ENCODE results near the gene KIR2DL1. TPM values are rescaled to one million over a fixed set of nuclear protein-coding genes. Genes with fewer than 3 reads are reported as not detected.
"Not testable (repeated sequence)": the region's sequence is repeated elsewhere in the genome, so short reads cannot be mapped to it uniquely, and the experiment has no call there.

Gene KIR2DL1
- polyA plus RNA-seq (2012; ENCODE audit: insufficient read depth, insufficient read length), result not detected

GRCh38 chr19:54769646-54770045, at the start of gene KIR2DL1:
KIR2DL1 (plus strand) TSS chr19:54769793; CDS start chr19:54769851, 58 bp downstream.
- not testable (repeated sequence) for DNase-seq (ENCODE audit: low read depth, low spot score); H3K4me3 ChIP-seq (ENCODE audit: low read length)

- H3K4me3 ChIP-seq (ENCODE audit: low read length), result no peak within 1 kb of the TSS
- no peak for DNase-seq (ENCODE audit: low read depth, low spot score)
Measured at GRCh38 chr19:54724142-54724541, 45.5 kb upstream of the KIR2DL1 start, which contains the start of gene KIR3DL3. KIR3DL3 (plus strand) TSS chr19:54724442; CDS start chr19:54724497, 55 bp downstream.

DNA sequence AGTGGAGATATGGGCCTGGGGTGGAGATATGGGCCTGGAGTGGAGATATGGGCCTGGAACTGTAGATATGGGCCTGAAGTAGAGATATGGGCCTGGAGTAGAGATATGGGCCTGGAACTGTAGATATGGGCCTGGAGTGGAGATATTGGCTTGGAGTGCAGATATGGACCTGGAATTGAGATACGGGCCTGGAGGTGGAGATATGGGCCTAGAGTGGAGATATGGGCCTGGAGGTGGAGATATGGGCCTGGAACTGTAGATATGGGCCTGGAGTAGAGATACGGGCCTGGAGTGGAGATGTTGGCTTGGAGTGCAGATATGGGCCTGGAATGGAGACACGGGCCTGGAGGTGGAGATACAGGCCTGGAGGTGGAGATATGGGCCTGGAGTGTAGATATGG, 44.9 kb upstream of the KIR2DL1 start:
- H3K4me3 ChIP-seq (ENCODE audit: low read length), result no peak overlapping the region
- no peak for DNase-seq (ENCODE audit: low read depth, low spot score)

- DNase-seq (ENCODE audit: low read depth, low spot score), result no peak
- H3K4me3 ChIP-seq (ENCODE audit: low read length), result no peak overlapping the region
Measured at GRCh38 chr19:54725321-54725720, 44.3 kb upstream of the KIR2DL1 start.

GRCh38 chr19:54727562-54727961, 42.0 kb upstream of the KIR2DL1 start:
- no peak overlapping the region for H3K4me3 ChIP-seq (ENCODE audit: low read length)
- DNase-seq (ENCODE audit: low read depth, low spot score), result no peak

GRCh38 chr19:54728167-54728566, 41.4 kb upstream of the KIR2DL1 start:
- H3K4me3 ChIP-seq (ENCODE audit: low read length), result no peak overlapping the region
- no peak for DNase-seq (ENCODE audit: low read depth, low spot score)

GRCh38 chr19:54729416-54730188, 40.0 kb upstream of the KIR2DL1 start:
- H3K4me3 ChIP-seq (ENCODE audit: low read length), result no peak overlapping the region
- no peak for DNase-seq (ENCODE audit: low read depth, low spot score)

DNA sequence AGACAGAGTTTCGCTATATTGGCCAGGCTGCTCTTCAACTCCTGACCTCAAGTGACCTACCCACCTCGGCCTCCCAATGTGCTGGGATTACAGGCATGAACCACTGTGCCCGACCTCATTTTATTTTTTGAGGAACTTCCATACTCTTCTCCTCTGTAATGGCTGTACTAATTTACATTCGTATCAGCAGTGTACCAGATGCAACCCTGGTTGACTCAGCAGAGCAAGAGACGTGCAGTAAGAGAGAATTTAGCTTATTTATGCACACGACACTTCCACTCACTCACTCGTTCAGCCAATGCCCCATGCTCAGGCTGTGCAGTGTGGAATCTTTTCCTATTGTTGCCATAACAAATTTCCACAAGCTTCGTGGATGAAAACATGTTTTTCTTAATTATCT, 38.4 kb upstream of the KIR2DL1 start:
- no peak overlapping the region for H3K4me3 ChIP-seq (ENCODE audit: low read length)
- no peak for DNase-seq (ENCODE audit: low read depth, low spot score)

DNA sequence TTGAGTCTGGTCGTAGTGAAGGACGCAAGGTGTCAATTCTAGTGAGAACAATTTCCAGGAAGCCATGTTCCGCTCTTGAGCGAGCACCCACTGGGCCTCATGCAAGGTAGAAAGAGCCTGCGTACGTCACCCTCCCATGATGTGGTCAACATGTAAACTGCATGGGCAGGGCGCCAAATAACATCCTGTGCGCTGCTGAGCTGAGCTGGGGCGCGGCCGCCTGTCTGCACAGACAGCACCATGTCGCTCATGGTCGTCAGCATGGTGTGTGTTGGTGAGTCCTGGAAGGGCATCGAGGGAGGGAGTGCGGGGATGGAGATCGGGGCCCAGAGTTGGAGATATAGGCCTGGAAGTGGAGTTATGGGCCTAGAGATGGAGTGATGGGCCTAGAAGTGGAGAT, 31.3 kb upstream of the KIR2DL1 start, which contains the start of gene KIR2DL3:
TSS of gene KIR2DL3 (plus strand) at position 208 of the 400 bp plus-strand sequence. CDS start at position 241, 33 bp downstream.
- DNase-seq (ENCODE audit: low read depth, low spot score), result not testable (repeated sequence)

DNA sequence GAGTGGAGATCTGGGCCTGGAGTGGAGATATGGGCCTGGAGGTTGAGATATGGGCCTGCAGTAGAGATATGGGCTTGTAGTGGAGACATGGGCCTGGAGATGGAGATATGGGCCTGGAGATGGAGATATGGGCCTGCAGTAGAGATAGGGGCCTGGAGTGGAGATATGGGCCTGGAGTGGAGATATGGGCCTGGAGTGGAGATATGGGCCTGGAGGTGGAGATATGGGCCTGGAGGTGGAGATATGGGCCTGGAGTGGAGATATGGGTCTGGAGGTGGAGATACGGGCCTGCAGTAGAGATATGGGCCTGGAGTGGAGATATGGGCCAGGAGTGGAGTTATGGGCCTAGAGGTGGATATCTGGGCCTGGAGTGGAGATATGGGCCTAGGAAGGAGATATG, 30.9 kb upstream of the KIR2DL1 start:
- no peak overlapping the region for H3K4me3 ChIP-seq (ENCODE audit: low read length)
- DNase-seq (ENCODE audit: low read depth, low spot score), result no peak

More for the DNA sequence above, 31.3 kb upstream of the KIR2DL1 start, which contains the start of gene KIR2DL3:
- not testable (repeated sequence) for H3K4me3 ChIP-seq (ENCODE audit: low read length)

GRCh38 chr19:54739587-54740497, 29.8 kb upstream of the KIR2DL1 start:
- no peak for DNase-seq (ENCODE audit: low read depth, low spot score)
- no peak overlapping the region for H3K4me3 ChIP-seq (ENCODE audit: low read length)

- not testable (repeated sequence) for H3K4me3 ChIP-seq (ENCODE audit: low read length); DNase-seq (ENCODE audit: low read depth, low spot score)
Measured at GRCh38 chr19:54741950-54742349, 27.6 kb upstream of the KIR2DL1 start.

DNA sequence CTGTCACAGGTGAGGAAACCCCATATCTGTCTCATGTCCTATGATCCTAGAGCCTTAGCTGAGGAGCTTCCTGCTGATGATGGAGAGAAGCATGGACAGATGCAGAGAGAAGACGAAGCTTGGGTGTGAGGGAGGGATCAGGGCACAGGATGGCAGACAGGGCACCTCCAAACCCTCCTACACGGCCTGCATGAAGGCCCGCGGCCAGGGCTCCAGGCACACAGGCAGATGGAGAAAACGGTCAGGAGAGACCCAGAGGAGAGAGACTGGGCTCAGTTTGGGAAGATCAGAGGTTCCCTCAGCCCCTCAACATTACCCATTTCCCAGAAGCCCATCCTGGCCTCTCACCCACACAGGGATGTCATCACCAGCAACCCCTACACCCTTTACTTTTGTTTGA, 25.5 kb upstream of the KIR2DL1 start:
- not testable (repeated sequence) for DNase-seq (ENCODE audit: low read depth, low spot score); H3K4me3 ChIP-seq (ENCODE audit: low read length)

- H3K4me3 ChIP-seq (ENCODE audit: low read length); DNase-seq (ENCODE audit: low read depth, low spot score): not testable (repeated sequence)
Measured at GRCh38 chr19:54747614-54748322, 21.8 kb upstream of the KIR2DL1 start.

DNA sequence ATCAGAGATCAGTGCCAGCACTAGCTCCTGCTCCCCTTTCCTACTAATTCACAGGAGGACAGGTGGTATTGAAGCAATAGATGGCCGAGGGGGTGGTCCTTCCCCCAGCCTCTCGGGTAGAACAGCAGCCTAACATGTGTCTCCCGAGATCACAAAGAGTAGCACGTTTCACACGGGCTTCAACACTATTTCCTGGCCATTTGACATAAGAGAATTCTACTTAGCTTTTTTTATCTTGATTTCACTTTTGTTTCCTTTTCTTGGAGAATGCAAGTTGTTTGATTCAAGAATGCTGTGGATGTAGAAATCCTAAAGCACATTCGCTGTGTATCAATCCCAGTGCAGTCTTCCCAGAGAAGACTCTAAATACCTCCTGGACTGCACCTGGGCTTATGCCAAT, 19.3 kb upstream of the KIR2DL1 start:
- H3K4me3 ChIP-seq (ENCODE audit: low read length); DNase-seq (ENCODE audit: low read depth, low spot score): not testable (repeated sequence)

- not testable (repeated sequence) for DNase-seq (ENCODE audit: low read depth, low spot score); H3K4me3 ChIP-seq (ENCODE audit: low read length)
Measured at GRCh38 chr19:54756204-54757110, 13.1 kb upstream of the KIR2DL1 start.

GRCh38 chr19:54758577-54758976, 11.0 kb upstream of the KIR2DL1 start:
- not testable (repeated sequence) for DNase-seq (ENCODE audit: low read depth, low spot score)

GRCh38 chr19:54764219-54764618, 5.4 kb upstream of the KIR2DL1 start:
- H3K4me3 ChIP-seq (ENCODE audit: low read length); DNase-seq (ENCODE audit: low read depth, low spot score): not testable (repeated sequence)

More at GRCh38 chr19:54758577-54758976, 11.0 kb upstream of the KIR2DL1 start:
- not testable (repeated sequence) for H3K4me3 ChIP-seq (ENCODE audit: low read length)
